HT1080 (cell line): ENCODE data around the gene GLTP. TPM values are rescaled to one million over a fixed set of nuclear protein-coding genes. Genes with fewer than 3 reads are reported as not detected.
"Not testable (repeated sequence)": the region's sequence is repeated elsewhere in the genome, so short reads cannot be mapped to it uniquely, and the experiment has no call there.

Experiments used
- DNase-seq: peaks from one replicate; pipeline ENCODE4 v3.0.0-alpha.2; 2015; ENCODE audit warnings: low read depth
- polyA plus RNA-seq, 2 experiments: library from polyadenylated mRNA; depleted of rRNA; stranded (reverse); fragments of >200 nt; gene quantifications; 2 replicates each; pipeline ENCODE4 v1.2.3, GENCODE V29; 2015
- total RNA-seq: library from RNA; depleted of rRNA; stranded (reverse); fragments of >200 nt; shearing (Covaris generic); gene quantifications from 2 replicates; pipeline ENCODE4 v1.2.3, GENCODE V29; 2014; rRNA removed

GLTP gene
- total RNA-seq: 61.4 and 76.5 TPM in 2 replicates
- 51.4 and 55.5 TPM in 2 replicates for polyA plus RNA-seq (2015; cell fraction: cytosol; rRNA removed)
- 12.8 and 15.3 TPM in 2 replicates for polyA plus RNA-seq (2015; cell fraction: nucleus; rRNA removed)

GRCh38 chr12:109880043-109880931 is at the start of gene GLTP:
Gene GLTP (minus strand): TSS chr12:109880541. CDS start chr12:109880374, 167 bp downstream.
- peak; percentile 73 for DNase-seq

- not testable (repeated sequence) for DNase-seq
These were observed 49.0 kb upstream of the GLTP start for GRCh38 chr12:109929326-109929725.

- no peak for DNase-seq
These were observed 47.8 kb upstream of the GLTP start for GRCh38 chr12:109928058-109928656.

- peak; percentile 34 for DNase-seq
These were observed 47.3 kb upstream of the GLTP start for GRCh38 chr12:109927622-109928021.

GRCh38 chr12:109926488-109927210 is 46.3 kb upstream of the GLTP start:
- no peak for DNase-seq

GRCh38 chr12:109926016-109926415 is 45.7 kb upstream of the GLTP start:
- no peak for DNase-seq

- no peak for DNase-seq
These were observed 45.0 kb upstream of the GLTP start for GRCh38 chr12:109925185-109925840.

GRCh38 chr12:109923481-109924245 is 43.3 kb upstream of the GLTP start:
- no peak for DNase-seq

GRCh38 chr12:109923038-109923437 is 42.7 kb upstream of the GLTP start:
- DNase-seq: no peak

- DNase-seq: no peak
These were observed 41.6 kb upstream of the GLTP start for GRCh38 chr12:109921982-109922381.

GRCh38 chr12:109920261-109920780 is 40.0 kb upstream of the GLTP start:
- no peak for DNase-seq

GRCh38 chr12:109919456-109919855 is 39.1 kb upstream of the GLTP start:
- no peak for DNase-seq

- no peak for DNase-seq
These were observed 35.7 kb upstream of the GLTP start for GRCh38 chr12:109916045-109916444.

GRCh38 chr12:109915171-109916040 is 35.1 kb upstream of the GLTP start:
- no peak for DNase-seq

GRCh38 chr12:109914461-109914860 is 34.1 kb upstream of the GLTP start:
- no peak for DNase-seq

- no peak for DNase-seq
These were observed 32.5 kb upstream of the GLTP start for GRCh38 chr12:109912855-109913321.

GRCh38 chr12:109910969-109911348 is 30.6 kb upstream of the GLTP start:
- DNase-seq: peak; percentile 68

GRCh38 chr12:109910254-109910968 is 30.1 kb upstream of the GLTP start:
- DNase-seq: no peak
